ENCODE data around the gene TTLL4.
"Not testable (repeated sequence)": the region's sequence is repeated elsewhere in the genome, so short reads cannot be mapped to it uniquely, and the experiment has no call there.

TTLL4 gene

GRCh38 chr2:218745559-218746469, 35.2 kb downstream of the TTLL4 start:
- DNase-seq (ENCODE audit: low read depth, low spot score) = no peak

GRCh38 chr2:218746470-218746795, 35.8 kb downstream of the TTLL4 start:
- DNase-seq (ENCODE audit: low read depth, low spot score) = no peak

- no peak for DNase-seq (ENCODE audit: low read depth, low spot score)
Measured at GRCh38 chr2:218746960-218747359, 36.3 kb downstream of the TTLL4 start.

GRCh38 chr2:218748741-218749441, 38.3 kb downstream of the TTLL4 start:
- DNase-seq (ENCODE audit: low read depth, low spot score) = no peak

GRCh38 chr2:218754201-218754600, 43.6 kb downstream of the TTLL4 start:
- DNase-seq (ENCODE audit: low read depth, low spot score) = no peak

- DNase-seq (ENCODE audit: low read depth, low spot score) = no peak
Measured at GRCh38 chr2:218754781-218755180, 44.1 kb downstream of the TTLL4 start.

- no peak for DNase-seq (ENCODE audit: low read depth, low spot score)
Measured at GRCh38 chr2:218755198-218755566, 44.5 kb downstream of the TTLL4 start.

- DNase-seq (ENCODE audit: low read depth, low spot score) = no peak
Measured at GRCh38 chr2:218755567-218756404, 45.2 kb downstream of the TTLL4 start.

GRCh38 chr2:218756599-218757377, 46.2 kb downstream of the TTLL4 start:
- DNase-seq (ENCODE audit: low read depth, low spot score) = no peak

GRCh38 chr2:218761795-218762194, 51.2 kb downstream of the TTLL4 start:
- no peak for DNase-seq (ENCODE audit: low read depth, low spot score)

GRCh38 chr2:218772759-218773158, 62.1 kb downstream of the TTLL4 start:
- not testable (repeated sequence) for DNase-seq (ENCODE audit: low read depth, low spot score)

- DNase-seq (ENCODE audit: low read depth, low spot score) = no peak
Measured at GRCh38 chr2:218773881-218774280, 63.2 kb downstream of the TTLL4 start.

- DNase-seq (ENCODE audit: low read depth, low spot score) = no peak
Measured at GRCh38 chr2:218776488-218776887, 65.9 kb downstream of the TTLL4 start.

- DNase-seq (ENCODE audit: low read depth, low spot score) = no peak
Measured at GRCh38 chr2:218777276-218777990, 66.8 kb downstream of the TTLL4 start.

GRCh38 chr2:218780046-218780445, 69.4 kb downstream of the TTLL4 start:
- no peak for DNase-seq (ENCODE audit: low read depth, low spot score)

GRCh38 chr2:218780851-218781690, 70.4 kb downstream of the TTLL4 start:
- no peak for DNase-seq (ENCODE audit: low read depth, low spot score)

GRCh38 chr2:218781691-218782527, 71.3 kb downstream of the TTLL4 start, which contains the start of gene CYP27A1:
CYP27A1 (plus strand) TSS chr2:218782147; CDS start chr2:218782183, 36 bp downstream.
- no peak for DNase-seq (ENCODE audit: low read depth, low spot score)

GRCh38 chr2:218782528-218782844, 71.9 kb downstream of the TTLL4 start:
- DNase-seq (ENCODE audit: low read depth, low spot score) = no peak

GRCh38 chr2:218783688-218784087, 73.1 kb downstream of the TTLL4 start:
- no peak for DNase-seq (ENCODE audit: low read depth, low spot score)
